Liver (tissue), 9 donors: ENCODE results near the gene TNS1. TPM values are rescaled to one million over a fixed set of nuclear protein-coding genes. Genes with fewer than 3 reads are reported as not detected.

Source experiments
- DNase-seq: peaks from one replicate; pipeline ENCODE4 v3.0.0-alpha.2; 2017; ENCODE audit warnings: low spot score
- H3K27ac ChIP-seq, 2 donors: one replicate each; pipeline ENCODE4 v1.7.0; 2013; ENCODE audit warnings: inconsistent platforms in 2 of 2, low read length in 2 of 2, control low read depth in 1 of 2, low read depth in 1 of 2, mild to moderate bottlenecking in 1 of 2
- H3K27me3 ChIP-seq, 4 donors: one replicate each; pipeline versions ENCODE4 v1.6.1 to v1.7.0; 2013; ENCODE audit warnings: low read length in 3 of 4, inconsistent platforms in 1 of 4, mild to moderate bottlenecking in 1 of 4, moderate library complexity in 1 of 4; ENCODE audit not compliant: control insufficient read depth in 4 of 4, insufficient read depth in 4 of 4
- H3K36me3 ChIP-seq, 4 donors: one replicate each; pipeline versions ENCODE4 v1.6.1 to v1.7.0; 2013; ENCODE audit warnings: low read length in 3 of 4, mild to moderate bottlenecking in 3 of 4, low read depth in 1 of 4, moderate library complexity in 1 of 4; ENCODE audit not compliant: control insufficient read depth in 4 of 4, insufficient read depth in 3 of 4
- H3K4me1 ChIP-seq, 4 donors: one replicate each; pipeline versions ENCODE4 v1.6.1 to v1.7.0; 2013; ENCODE audit warnings: low read length in 3 of 4, mild to moderate bottlenecking in 3 of 4, moderate library complexity in 1 of 4; ENCODE audit not compliant: control insufficient read depth in 4 of 4, insufficient read depth in 4 of 4
- H3K4me3 ChIP-seq, 3 donors: one replicate each; pipeline versions ENCODE4 v1.6.1 to v1.7.0; 2013; ENCODE audit warnings: low read length in 3 of 3, control low read depth in 1 of 3, low read depth in 1 of 3, mild to moderate bottlenecking in 1 of 3
- H3K9ac ChIP-seq, 2 donors: one replicate each; pipeline ENCODE4 v1.7.0; 2013; ENCODE audit warnings: low read length in 2 of 2, mild to moderate bottlenecking in 2 of 2, moderate library complexity in 2 of 2, control low read depth in 1 of 2, low read depth in 1 of 2
- H3K9me3 ChIP-seq, 4 donors: one replicate each; pipeline versions ENCODE4 v1.6.1 to v1.7.0; 2013; ENCODE audit warnings: low read length in 3 of 4; ENCODE audit not compliant: control insufficient read depth in 4 of 4
- EGR1 ChIP-seq, 2 donors: IDR thresholded peaks; 2 replicates each; pipeline ENCODE4 v1.6.1; 2016 to 2018; ENCODE audit warnings: antibody characterized with exemption in 2 of 2, low read depth in 2 of 2
- FOXA1 ChIP-seq: IDR thresholded peaks from 2 replicates; pipeline ENCODE4 v1.6.1; 2016; ENCODE audit warnings: antibody characterized with exemption
- FOXA2 ChIP-seq: IDR thresholded peaks from 2 replicates; pipeline ENCODE4 v1.6.1; 2016; ENCODE audit warnings: antibody characterized with exemption
- GABPA ChIP-seq, 2 donors: IDR thresholded peaks in 1 of 2; conservative IDR thresholded peaks in 1 of 2; 2 replicates each; pipeline ENCODE4 v1.6.1; 2016; ENCODE audit warnings: antibody characterized with exemption in 2 of 2, mild to moderate bottlenecking in 1 of 2, moderate library complexity in 1 of 2
- HNF4A ChIP-seq, 2 donors: conservative IDR thresholded peaks; 2 replicates each; pipeline ENCODE4 v1.6.1; 2016; ENCODE audit warnings: antibody characterized with exemption in 2 of 2, mild to moderate bottlenecking in 2 of 2
- HNF4G ChIP-seq: IDR thresholded peaks from 2 replicates; pipeline ENCODE4 v1.6.1; 2016; ENCODE audit warnings: antibody characterized with exemption
- JUND ChIP-seq, 2 donors: IDR thresholded peaks; 2 replicates each; pipeline ENCODE4 v1.6.1; 2016; ENCODE audit warnings: antibody characterized with exemption in 2 of 2
- NR2F2 ChIP-seq: IDR thresholded peaks from 2 replicates; pipeline ENCODE4 v1.6.1; 2016; ENCODE audit warnings: antibody characterized with exemption
- RAD21 ChIP-seq, 2 donors: IDR thresholded peaks; 2 replicates each; pipeline ENCODE4 v1.6.1; 2016; ENCODE audit warnings: antibody characterized with exemption in 2 of 2, mild to moderate bottlenecking in 2 of 2
- RXRA ChIP-seq, 2 donors: IDR thresholded peaks; 2 replicates each; pipeline ENCODE4 v1.6.1; 2017 to 2018; ENCODE audit warnings: antibody characterized with exemption in 2 of 2, mild to moderate bottlenecking in 1 of 2
- SP1 ChIP-seq: IDR thresholded peaks from 2 replicates; pipeline ENCODE4 v1.6.1; 2018; ENCODE audit warnings: antibody characterized with exemption, mild to moderate bottlenecking
- TAF1 ChIP-seq: conservative IDR thresholded peaks from 2 replicates; pipeline ENCODE4 v1.6.1; 2016; ENCODE audit warnings: antibody characterized with exemption, mild to moderate bottlenecking
- YY1 ChIP-seq: IDR thresholded peaks from 2 replicates; pipeline ENCODE4 v1.6.1; 2016; ENCODE audit warnings: antibody characterized with exemption, mild to moderate bottlenecking
- WGBS: extraction: QIAGEN DNeasy Blood & Tissue Kit; methylation state at CpG from one replicate; pipeline ENCODE4 v1.1.7; 2013; 5-methylcytosine and 5-hydroxymethylcytosine counted together
- polyA plus RNA-seq, 2 donors: library from polyadenylated mRNA; stranded (reverse) in 1 of 2; unstranded in 1 of 2; fragments of 200-250 nt in 1 of 2; fragments of >200 nt in 1 of 2; fragmentation: Nextera tagmentation in 1 of 2; extraction: Ambion mirVana in 1 of 2; gene quantifications; one replicate each; pipeline versions ENCODE4 v1.2.1 to v1.2.3, GENCODE V29; 2013 to 2015
- total RNA-seq, 2 donors: library from RNA; depleted of rRNA; stranded (reverse); fragments of >200 nt; gene quantifications; one replicate each; pipeline ENCODE4 v1.2.3, GENCODE V29; 2014
- TF ChIP-seq, protein P1 (sequence below): IDR thresholded peaks from 2 replicates; pipeline ENCODE4 v1.6.1; 2016; ENCODE audit warnings: antibody characterized with exemption
- TF ChIP-seq, protein P2 (sequence below): IDR thresholded peaks from 2 replicates; pipeline ENCODE4 v1.6.1; 2016; ENCODE audit warnings: antibody characterized with exemption
- TF ChIP-seq, protein P3 (sequence below): IDR thresholded peaks from 2 replicates; pipeline ENCODE4 v1.6.1; 2016; ENCODE audit warnings: antibody characterized with exemption, mild to moderate bottlenecking
- TF ChIP-seq, protein P4 (sequence below): fragments of 150-350 bp; IDR thresholded peaks from 2 replicates; pipeline ENCODE4 v1.5.1; 2017; ENCODE audit warnings: improper control_type of control experiment, low read depth, low read length; ENCODE audit not compliant: missing input control
- TF ChIP-seq, protein P5 (sequence below): IDR thresholded peaks from 2 replicates; pipeline ENCODE4 v1.6.1; 2016; ENCODE audit warnings: antibody characterized with exemption
- donor health status: healthy.
- donor health status: healthy.
- donor health status: healthy.
- donor health status: healthy.
- donor health status: healthy.

The TNS1 gene
- total and polyA plus RNA-seq, 4 donors, result 16.3 to 128 (median 57.3) TPM

DNA sequence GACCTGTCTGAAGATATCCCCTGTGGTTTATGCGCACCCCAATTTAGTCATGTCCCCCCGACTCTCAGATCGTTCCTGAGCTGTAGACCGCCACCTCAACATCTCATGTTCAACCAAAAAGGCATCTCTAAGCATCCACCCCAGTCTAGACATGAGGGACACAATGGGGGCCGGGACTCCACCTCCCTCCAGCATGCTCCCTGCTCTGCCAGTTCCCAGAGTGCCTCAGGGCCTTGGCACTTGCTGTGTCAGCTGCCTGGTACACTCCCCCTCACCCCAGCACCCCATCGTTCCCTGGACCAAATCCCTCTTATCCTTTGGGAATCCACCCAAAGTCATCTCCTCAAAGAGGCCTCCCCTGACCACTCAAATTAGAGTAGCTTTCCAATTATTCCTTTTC is 22.2 kb downstream of the TNS1 start:
- no peak overlapping the region for H3K27ac ChIP-seq
- DNase-seq, result no peak
- TF ChIP-seq YY1, result no peak
- TF ChIP-seq RXRA (IDR thresholded peaks at IDR 0.05), result no peak
- no peaks in the 10 kb centered on the region for H3K36me3 ChIP-seq
- no peaks in the 10 kb centered on the region for H3K27me3 ChIP-seq
- no peak overlapping the region for H3K9ac ChIP-seq
- H3K4me1 ChIP-seq, result peaks cover 4 to 10% (median 6%) of the 10 kb centered on the region in 4 donors
- H3K4me3 ChIP-seq, result no peak overlapping the region
- no peaks in the 10 kb centered on the region for H3K9me3 ChIP-seq
- WGBS, result 94% methylated on average over 6 of the region's 6 CpGs

DNA sequence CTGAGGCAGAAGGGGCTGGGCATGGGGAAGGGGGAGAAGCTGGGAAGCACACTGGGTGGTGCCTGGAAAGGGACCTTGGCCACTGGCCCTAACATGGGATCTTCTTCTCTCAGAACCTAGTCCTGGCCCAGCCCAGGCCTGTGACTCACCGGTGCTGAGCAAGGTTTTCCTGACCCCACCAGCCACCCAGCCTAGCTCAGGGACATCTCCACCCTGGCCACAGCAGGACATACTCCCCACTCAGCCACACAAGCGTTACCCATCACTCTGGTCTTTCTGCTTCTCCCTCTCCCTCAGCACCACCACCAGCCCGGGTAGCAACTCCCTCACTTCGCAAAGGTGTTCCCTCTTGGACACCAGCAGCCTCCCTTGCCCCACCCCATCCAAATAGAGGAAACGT is 22.8 kb downstream of the TNS1 start:
- TF ChIP-seq RAD21 (IDR thresholded peaks at IDR 0.05) (no peak), RXRA (IDR thresholded peaks at IDR 0.05) (no peak), HNF4A (conservative IDR thresholded peaks at IDR 0.05) (no peak), FOXA2 (no peak), FOXA1 (no peak), NR2F2 (no peak), YY1 (no peak), GABPA (IDR thresholded peaks at IDR 0.05 in 1 of 2, conservative IDR thresholded peaks at IDR 0.05 in 1 of 2) (no peak), TAF1 (no peak), EGR1 (IDR thresholded peaks at IDR 0.05; ENCODE audit: low read depth in 2 of 2) (no peak), HNF4G (no peak), JUND (IDR thresholded peaks at IDR 0.05) (no peak), SP1 (no peak)
- TF ChIP-seq, protein P1, sequence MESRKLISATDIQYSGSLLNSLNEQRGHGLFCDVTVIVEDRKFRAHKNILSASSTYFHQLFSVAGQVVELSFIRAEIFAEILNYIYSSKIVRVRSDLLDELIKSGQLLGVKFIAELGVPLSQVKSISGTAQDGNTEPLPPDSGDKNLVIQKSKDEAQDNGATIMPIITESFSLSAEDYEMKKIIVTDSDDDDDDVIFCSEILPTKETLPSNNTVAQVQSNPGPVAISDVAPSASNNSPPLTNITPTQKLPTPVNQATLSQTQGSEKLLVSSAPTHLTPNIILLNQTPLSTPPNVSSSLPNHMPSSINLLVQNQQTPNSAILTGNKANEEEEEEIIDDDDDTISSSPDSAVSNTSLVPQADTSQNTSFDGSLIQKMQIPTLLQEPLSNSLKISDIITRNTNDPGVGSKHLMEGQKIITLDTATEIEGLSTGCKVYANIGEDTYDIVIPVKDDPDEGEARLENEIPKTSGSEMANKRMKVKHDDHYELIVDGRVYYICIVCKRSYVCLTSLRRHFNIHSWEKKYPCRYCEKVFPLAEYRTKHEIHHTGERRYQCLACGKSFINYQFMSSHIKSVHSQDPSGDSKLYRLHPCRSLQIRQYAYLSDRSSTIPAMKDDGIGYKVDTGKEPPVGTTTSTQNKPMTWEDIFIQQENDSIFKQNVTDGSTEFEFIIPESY, result no peak
- TF ChIP-seq, protein P2, sequence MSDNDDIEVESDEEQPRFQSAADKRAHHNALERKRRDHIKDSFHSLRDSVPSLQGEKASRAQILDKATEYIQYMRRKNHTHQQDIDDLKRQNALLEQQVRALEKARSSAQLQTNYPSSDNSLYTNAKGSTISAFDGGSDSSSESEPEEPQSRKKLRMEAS, result no peak
- TF ChIP-seq, protein P3, sequence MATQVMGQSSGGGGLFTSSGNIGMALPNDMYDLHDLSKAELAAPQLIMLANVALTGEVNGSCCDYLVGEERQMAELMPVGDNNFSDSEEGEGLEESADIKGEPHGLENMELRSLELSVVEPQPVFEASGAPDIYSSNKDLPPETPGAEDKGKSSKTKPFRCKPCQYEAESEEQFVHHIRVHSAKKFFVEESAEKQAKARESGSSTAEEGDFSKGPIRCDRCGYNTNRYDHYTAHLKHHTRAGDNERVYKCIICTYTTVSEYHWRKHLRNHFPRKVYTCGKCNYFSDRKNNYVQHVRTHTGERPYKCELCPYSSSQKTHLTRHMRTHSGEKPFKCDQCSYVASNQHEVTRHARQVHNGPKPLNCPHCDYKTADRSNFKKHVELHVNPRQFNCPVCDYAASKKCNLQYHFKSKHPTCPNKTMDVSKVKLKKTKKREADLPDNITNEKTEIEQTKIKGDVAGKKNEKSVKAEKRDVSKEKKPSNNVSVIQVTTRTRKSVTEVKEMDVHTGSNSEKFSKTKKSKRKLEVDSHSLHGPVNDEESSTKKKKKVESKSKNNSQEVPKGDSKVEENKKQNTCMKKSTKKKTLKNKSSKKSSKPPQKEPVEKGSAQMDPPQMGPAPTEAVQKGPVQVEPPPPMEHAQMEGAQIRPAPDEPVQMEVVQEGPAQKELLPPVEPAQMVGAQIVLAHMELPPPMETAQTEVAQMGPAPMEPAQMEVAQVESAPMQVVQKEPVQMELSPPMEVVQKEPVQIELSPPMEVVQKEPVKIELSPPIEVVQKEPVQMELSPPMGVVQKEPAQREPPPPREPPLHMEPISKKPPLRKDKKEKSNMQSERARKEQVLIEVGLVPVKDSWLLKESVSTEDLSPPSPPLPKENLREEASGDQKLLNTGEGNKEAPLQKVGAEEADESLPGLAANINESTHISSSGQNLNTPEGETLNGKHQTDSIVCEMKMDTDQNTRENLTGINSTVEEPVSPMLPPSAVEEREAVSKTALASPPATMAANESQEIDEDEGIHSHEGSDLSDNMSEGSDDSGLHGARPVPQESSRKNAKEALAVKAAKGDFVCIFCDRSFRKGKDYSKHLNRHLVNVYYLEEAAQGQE, result no peak
- TF ChIP-seq, protein P4, sequence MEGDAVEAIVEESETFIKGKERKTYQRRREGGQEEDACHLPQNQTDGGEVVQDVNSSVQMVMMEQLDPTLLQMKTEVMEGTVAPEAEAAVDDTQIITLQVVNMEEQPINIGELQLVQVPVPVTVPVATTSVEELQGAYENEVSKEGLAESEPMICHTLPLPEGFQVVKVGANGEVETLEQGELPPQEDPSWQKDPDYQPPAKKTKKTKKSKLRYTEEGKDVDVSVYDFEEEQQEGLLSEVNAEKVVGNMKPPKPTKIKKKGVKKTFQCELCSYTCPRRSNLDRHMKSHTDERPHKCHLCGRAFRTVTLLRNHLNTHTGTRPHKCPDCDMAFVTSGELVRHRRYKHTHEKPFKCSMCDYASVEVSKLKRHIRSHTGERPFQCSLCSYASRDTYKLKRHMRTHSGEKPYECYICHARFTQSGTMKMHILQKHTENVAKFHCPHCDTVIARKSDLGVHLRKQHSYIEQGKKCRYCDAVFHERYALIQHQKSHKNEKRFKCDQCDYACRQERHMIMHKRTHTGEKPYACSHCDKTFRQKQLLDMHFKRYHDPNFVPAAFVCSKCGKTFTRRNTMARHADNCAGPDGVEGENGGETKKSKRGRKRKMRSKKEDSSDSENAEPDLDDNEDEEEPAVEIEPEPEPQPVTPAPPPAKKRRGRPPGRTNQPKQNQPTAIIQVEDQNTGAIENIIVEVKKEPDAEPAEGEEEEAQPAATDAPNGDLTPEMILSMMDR, result no peak
- TF ChIP-seq, protein P5, sequence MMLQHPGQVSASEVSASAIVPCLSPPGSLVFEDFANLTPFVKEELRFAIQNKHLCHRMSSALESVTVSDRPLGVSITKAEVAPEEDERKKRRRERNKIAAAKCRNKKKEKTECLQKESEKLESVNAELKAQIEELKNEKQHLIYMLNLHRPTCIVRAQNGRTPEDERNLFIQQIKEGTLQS, result no peak
- no peaks in the 10 kb centered on the region for H3K9me3 ChIP-seq
- 83% methylated on average over 5 of the region's 5 CpGs for WGBS
- DNase-seq, result no peak
- no peaks in the 10 kb centered on the region for H3K27me3 ChIP-seq
- no peak overlapping the region for H3K27ac ChIP-seq
- no peaks in the 10 kb centered on the region for H3K36me3 ChIP-seq
- H3K4me1 ChIP-seq, result peaks cover 4 to 10% (median 6%) of the 10 kb centered on the region in 4 donors
- H3K4me3 ChIP-seq, result no peak overlapping the region
- no peak overlapping the region for H3K9ac ChIP-seq
